ENCODE data around the gene ARSI.

Gene ARSI

GRCh38 chr5:150307617-150308426, 5.1 kb upstream of the ARSI start:
- peak; percentile 53 for DNase-seq

GRCh38 chr5:150306775-150307174, 4.1 kb upstream of the ARSI start:
- DNase-seq, result no peak

- no peak for DNase-seq
These were observed 2.9 kb upstream of the ARSI start for GRCh38 chr5:150305557-150305956.

- DNase-seq, result no peak
These were observed 2.4 kb upstream of the ARSI start for GRCh38 chr5:150305095-150305494.

- DNase-seq, result no peak
These were observed 1.9 kb upstream of the ARSI start for GRCh38 chr5:150304481-150305081.

- DNase-seq, result no peak
These were observed 1.1 kb upstream of the ARSI start for GRCh38 chr5:150303660-150304386.

GRCh38 chr5:150303070-150303615, 438 bp upstream of the ARSI start:
- no peak for DNase-seq

GRCh38 chr5:150301901-150302300, 804 bp downstream of the ARSI start:
- no peak for DNase-seq

- DNase-seq, result no peak
These were observed 1.6 kb downstream of the ARSI start for GRCh38 chr5:150301170-150301505.

- no peak for DNase-seq
These were observed 2.1 kb downstream of the ARSI start for GRCh38 chr5:150300496-150301169.

- no peak for DNase-seq
These were observed 3.0 kb downstream of the ARSI start for GRCh38 chr5:150299571-150300327.

GRCh38 chr5:150298701-150299451, 3.8 kb downstream of the ARSI start:
- DNase-seq, result no peak

GRCh38 chr5:150297934-150298595, 4.6 kb downstream of the ARSI start:
- DNase-seq, result no peak

GRCh38 chr5:150297236-150297890, 5.3 kb downstream of the ARSI start:
- DNase-seq, result no peak

- no peak for DNase-seq
These were observed 6.2 kb downstream of the ARSI start for GRCh38 chr5:150296496-150296895.

GRCh38 chr5:150295741-150296486, 6.8 kb downstream of the ARSI start:
- DNase-seq, result no peak

GRCh38 chr5:150295172-150295634, 7.5 kb downstream of the ARSI start:
- DNase-seq, result no peak

GRCh38 chr5:150294551-150295071, 8.1 kb downstream of the ARSI start:
- DNase-seq, result no peak
